NCI-H2081 (cell line): ENCODE data around the gene ZNF529.

Experiments
- DNase-seq, 2 experiments: peaks; one replicate each; lab custom pipeline; 2025; lab: John Stamatoyannopoulos, UW

ZNF529 gene

DNA sequence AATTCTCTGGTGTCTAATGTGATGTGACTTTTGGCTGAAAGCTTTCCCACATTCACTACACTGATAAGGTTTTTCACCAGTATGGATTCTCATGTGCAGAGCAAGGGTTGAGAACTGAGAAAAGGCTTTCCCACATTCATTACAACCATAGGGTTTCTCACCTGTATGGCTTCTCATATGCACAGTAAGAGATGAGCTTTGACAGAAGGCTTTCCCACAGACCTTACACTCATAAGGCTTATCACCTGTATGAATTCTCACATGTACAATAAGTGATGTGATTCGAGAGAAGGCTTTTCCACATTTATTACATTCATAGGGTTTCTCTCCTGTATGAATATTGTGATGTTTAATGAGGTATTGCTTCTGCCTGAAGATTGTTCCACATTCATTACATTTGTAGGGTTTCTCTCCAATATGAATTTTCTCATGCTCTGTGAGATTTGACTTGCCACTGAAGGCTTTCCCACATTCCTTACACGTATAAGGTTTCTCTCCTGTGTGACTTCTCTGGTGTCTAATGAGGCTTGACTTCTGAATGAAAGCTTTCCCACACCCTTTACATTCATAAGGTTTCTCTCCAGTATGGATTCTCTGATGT, 59.0 kb downstream of the ZNF529 start:
- DNase-seq: no peak

DNA sequence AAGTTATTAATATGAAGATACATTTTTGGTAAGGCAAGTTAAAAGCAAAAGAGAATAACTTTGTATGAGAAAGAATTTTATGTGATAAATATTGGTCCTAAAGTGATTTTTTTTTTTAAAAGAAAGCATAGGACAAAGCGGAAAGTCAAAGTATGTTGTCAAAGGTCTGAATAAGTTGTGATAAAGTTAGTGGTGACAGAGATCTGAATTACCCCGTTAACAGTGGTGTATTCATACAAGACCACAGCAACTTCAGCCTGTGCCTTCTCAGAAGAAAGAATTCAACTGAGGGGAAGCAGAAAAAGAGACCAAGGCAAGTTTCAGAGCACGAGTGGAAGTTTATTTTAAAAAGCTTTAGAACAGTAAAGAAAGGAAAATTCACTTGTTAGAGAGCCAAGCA, 64.8 kb downstream of the ZNF529 start:
- DNase-seq: no peak

- DNase-seq: no peak
These were observed 71.1 kb downstream of the ZNF529 start for GRCh38 chr19:36501973-36502372.

GRCh38 chr19:36497001-36497400, 76.1 kb downstream of the ZNF529 start:
- DNase-seq: no peak
